Nephron progenitor cell (in vitro differentiated cells): ENCODE results near the gene PTPRN.

ENCODE experiments used
- DNase-seq: peaks from one replicate; pipeline ENCODE4 v3.0.0; 2021
- H3K27ac Mint-ChIP-seq: 2 replicates; pipeline ENCODE4 v1.8.0; 2021; ENCODE audit warnings: mild to moderate bottlenecking, moderate library complexity, mixed read lengths
- H3K27me3 Mint-ChIP-seq: 2 replicates; pipeline ENCODE4 v1.8.0; 2021; ENCODE audit warnings: mild to moderate bottlenecking, low read depth, mixed read lengths; ENCODE audit not compliant: poor library complexity
- H3K36me3 Mint-ChIP-seq: 2 replicates; pipeline ENCODE4 v1.8.0; 2021; ENCODE audit warnings: low read depth, mixed read lengths
- H3K4me1 Mint-ChIP-seq: 2 replicates; pipeline ENCODE4 v1.8.0; 2021; ENCODE audit warnings: mixed read lengths
- H3K4me3 Mint-ChIP-seq: 2 replicates; pipeline ENCODE4 v1.8.0; 2021; ENCODE audit warnings: mild to moderate bottlenecking, moderate library complexity, mixed read lengths
- H3K9me3 Mint-ChIP-seq: 2 replicates; pipeline ENCODE4 v1.8.0; 2021; ENCODE audit warnings: mild to moderate bottlenecking, moderate library complexity, mixed read lengths
- CTCF ChIP-seq: fragments of 200-600 bp; sonication (generic); IDR thresholded peaks from 2 replicates; pipeline ENCODE4 v1.5.0; 2021; ENCODE audit warnings: antibody characterized with exemption

PTPRN gene

GRCh38 chr2:219249203-219249980 is 59.8 kb downstream of the PTPRN start:
- Mint-ChIP-seq H3K4me1 (peaks cover 56% of the 10 kb centered on the region), H3K36me3 (peaks cover 8% of the 10 kb centered on the region), H3K4me3 (no peak overlapping the region), H3K27me3 (peaks cover 43% of the 10 kb centered on the region), H3K9me3 (no peaks in the 10 kb centered on the region), H3K27ac (peak overlapping the region; percentile 84)
- peak; percentile 16 for DNase-seq
- no peak for TF ChIP-seq CTCF

- Mint-ChIP-seq H3K27me3 (peaks cover 37% of the 10 kb centered on the region), H3K9me3 (no peaks in the 10 kb centered on the region), H3K4me1 (peaks cover 57% of the 10 kb centered on the region), H3K36me3 (peaks cover 8% of the 10 kb centered on the region), H3K27ac (peak overlapping the region; percentile 44), H3K4me3 (no peak overlapping the region)
- no peak for TF ChIP-seq CTCF
- DNase-seq, result no peak
Measured at GRCh38 chr2:219248845-219249202, 60.4 kb downstream of the PTPRN start.

DNA sequence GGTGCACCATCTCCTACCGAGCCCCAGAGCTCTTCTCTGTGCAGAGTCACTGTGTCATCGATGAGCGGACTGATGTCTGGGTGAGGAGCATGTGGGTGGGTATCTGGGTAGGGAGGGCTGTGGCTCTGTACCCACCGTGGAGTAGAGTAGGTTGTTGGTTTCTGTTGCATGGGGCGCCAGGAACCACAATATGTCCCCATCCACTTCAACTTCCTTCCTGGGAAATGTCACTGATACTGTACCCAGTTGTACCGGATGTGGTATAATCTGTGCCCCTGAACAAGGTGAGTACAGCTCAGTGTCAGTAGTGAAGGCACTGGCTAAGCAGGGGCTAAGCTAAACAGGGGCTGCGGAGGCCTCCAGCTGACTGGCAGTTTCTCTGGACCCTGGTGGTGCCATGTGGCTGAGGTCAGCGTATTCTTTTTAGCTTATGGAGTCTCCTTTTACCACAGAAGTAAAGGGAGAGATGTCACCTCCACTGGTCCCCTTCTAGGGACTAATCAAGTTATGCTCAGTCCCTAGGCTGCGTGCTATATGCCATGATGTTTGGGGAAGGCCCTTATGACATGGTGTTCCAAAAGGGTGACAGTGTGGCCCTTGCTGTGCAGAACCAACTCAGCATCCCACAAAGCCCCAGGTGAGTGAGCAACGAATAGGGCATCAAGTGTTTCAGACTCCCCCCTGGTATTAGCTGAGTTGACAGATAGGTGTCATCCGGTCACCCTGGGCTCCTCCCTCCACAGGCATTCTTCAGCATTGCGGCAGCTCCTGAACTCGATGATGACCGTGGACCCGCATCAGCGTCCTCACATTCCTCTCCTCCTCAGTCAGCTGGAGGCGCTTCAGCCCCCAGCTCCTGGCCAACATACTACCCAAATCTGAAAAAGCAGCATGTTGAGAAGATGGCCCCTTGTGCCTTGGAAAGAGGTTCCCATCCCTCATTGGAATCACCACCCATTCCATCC is 61.2 kb downstream of the PTPRN start:
- Mint-ChIP-seq H3K9me3 (no peaks in the 10 kb centered on the region), H3K4me3 (no peak overlapping the region), H3K4me1 (peaks cover 65% of the 10 kb centered on the region), H3K27ac (no peak overlapping the region), H3K27me3 (peaks cover 33% of the 10 kb centered on the region), H3K36me3 (peaks cover 8% of the 10 kb centered on the region)
- no peak for TF ChIP-seq CTCF
- DNase-seq, result no peak

GRCh38 chr2:219246559-219246958 is 62.6 kb downstream of the PTPRN start:
- no peak overlapping the region for H3K27ac Mint-ChIP-seq
- H3K4me1 Mint-ChIP-seq, result peaks cover 59% of the 10 kb centered on the region
- H3K27me3 Mint-ChIP-seq, result peaks cover 19% of the 10 kb centered on the region
- H3K4me3 Mint-ChIP-seq, result peak overlapping the region; percentile 96
- no peak for DNase-seq
- H3K36me3 Mint-ChIP-seq, result peaks cover 8% of the 10 kb centered on the region
- TF ChIP-seq CTCF, result no peak
- no peaks in the 10 kb centered on the region for H3K9me3 Mint-ChIP-seq

DNA sequence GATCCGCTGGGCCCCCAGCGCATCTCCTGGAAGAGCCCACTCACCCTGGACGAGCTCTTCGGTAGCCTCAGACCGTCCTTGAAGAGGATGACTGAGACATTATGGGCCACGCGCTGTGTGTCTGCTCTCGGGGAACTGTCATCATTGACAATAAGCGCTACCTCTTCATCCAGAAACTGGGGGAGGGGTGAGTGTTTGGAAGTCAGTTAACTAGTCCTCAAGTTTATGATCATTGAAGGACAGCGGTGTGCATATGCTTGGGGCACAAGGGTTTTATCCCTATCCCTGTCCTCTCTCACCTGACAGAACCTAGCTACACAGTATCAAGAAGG is 63.3 kb downstream of the PTPRN start:
- Mint-ChIP-seq H3K4me3 (peak overlapping the region; percentile 96), H3K36me3 (peaks cover 8% of the 10 kb centered on the region), H3K27ac (peak overlapping the region; percentile 98), H3K9me3 (no peaks in the 10 kb centered on the region), H3K27me3 (peaks cover 12% of the 10 kb centered on the region), H3K4me1 (peaks cover 58% of the 10 kb centered on the region)
- no peak for DNase-seq
- no peak for TF ChIP-seq CTCF
